Measurements from ENCODE around the gene COPS8. TPM values are rescaled to one million over a fixed set of nuclear protein-coding genes. Genes with fewer than 3 reads are reported as not detected.

COPS8 gene
- total RNA-seq, 1 experiment from 2014 or later = 64.7 TPM

DNA sequence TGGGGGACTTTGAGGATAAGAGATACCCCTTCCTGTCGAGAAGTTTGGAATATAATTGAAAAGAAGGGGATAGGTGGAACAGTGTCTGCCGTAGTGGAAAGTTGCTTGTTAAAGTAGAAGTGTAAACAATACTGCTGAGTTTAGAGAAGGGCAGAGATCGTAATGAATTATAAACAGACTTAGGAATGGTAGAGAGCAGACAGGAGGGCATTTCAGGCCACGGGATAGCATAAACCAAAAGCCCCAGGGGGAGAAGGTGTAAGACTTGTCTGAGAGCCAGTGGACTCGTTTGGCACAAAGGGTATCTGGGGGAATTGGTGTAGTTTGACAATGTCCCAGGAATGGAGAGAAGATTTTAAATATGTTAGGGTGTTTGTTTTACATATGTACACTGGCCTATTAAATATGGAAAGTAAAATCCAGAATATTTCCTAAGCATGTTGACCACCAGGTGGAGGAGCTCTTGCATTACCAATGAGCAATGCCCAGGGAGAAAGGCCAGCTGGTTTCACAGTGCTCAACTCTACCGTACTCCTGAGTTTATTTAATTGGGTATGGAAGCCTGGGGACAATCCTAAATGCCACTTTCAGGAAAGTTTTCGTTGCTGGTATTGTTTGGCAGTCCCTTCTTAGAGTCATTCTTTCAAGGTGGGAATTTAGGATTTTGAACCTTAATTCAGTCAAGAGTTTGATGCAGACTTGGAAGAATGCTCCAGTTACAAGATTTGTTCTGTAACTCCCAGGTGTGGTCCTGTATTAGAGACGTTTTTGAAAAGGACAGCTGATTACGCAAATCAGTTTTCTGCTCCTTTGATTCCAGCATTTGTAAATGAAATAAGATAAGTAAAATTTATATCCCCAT is 7.5 kb downstream of the COPS8 start:
- Histone ChIP-seq H3F3A (ENCODE audit: insufficient read depth, low read depth) (0 out of 2 replicates have a peak, but pooled peaks cover 8% of the 10 kb centered on the region), H3K4me2 (no peak overlapping the region), H3K27me3 (ENCODE audit: insufficient read depth, low read depth) (no peaks in the 10 kb centered on the region), H3K9me2 (ENCODE audit: insufficient read depth) (no peaks in the 10 kb centered on the region), H3K4me3 (no peak overlapping the region), H3K4me1 (replicated peaks; ENCODE audit: insufficient read depth) (no peaks in the 10 kb centered on the region), H3K79me2 (ENCODE audit: low read depth) (peaks cover 26% of the 10 kb centered on the region; the same call in 1 of the 2 replicates), H3K27ac (no peak overlapping the region), H3K9me3 (ENCODE audit: insufficient read depth, low read depth) (no peaks in the 10 kb centered on the region), H4K20me1 (ENCODE audit: insufficient read depth) (peaks cover 15% of the 10 kb centered on the region), H3K36me3 (ENCODE audit: low read depth) (peaks cover 57% of the 10 kb centered on the region), H2AFZ (no peak overlapping the region)
- peak in 1 of 2 experiments; percentile 34 for DNase-seq
- BruUV-seq (replicated peaks) = no TSS peak
- ChIA-PET CTCF (no interaction called here), POLR2A (ENCODE audit: unreplicated experiment) (no interaction called here)
- intact Hi-C loops (cut with micrococcal nuclease; ENCODE audit: unreplicated experiment) = loop anchor here (1.0 kb wide), 1 partner anchor 479 kb away; no protein-coding TSS in a partner anchor
- no peak for TF ChIP-seq EZH2 (IDR thresholded peaks at IDR 0.05; ENCODE audit: low read depth)
- TF ChIP-seq, protein P1, sequence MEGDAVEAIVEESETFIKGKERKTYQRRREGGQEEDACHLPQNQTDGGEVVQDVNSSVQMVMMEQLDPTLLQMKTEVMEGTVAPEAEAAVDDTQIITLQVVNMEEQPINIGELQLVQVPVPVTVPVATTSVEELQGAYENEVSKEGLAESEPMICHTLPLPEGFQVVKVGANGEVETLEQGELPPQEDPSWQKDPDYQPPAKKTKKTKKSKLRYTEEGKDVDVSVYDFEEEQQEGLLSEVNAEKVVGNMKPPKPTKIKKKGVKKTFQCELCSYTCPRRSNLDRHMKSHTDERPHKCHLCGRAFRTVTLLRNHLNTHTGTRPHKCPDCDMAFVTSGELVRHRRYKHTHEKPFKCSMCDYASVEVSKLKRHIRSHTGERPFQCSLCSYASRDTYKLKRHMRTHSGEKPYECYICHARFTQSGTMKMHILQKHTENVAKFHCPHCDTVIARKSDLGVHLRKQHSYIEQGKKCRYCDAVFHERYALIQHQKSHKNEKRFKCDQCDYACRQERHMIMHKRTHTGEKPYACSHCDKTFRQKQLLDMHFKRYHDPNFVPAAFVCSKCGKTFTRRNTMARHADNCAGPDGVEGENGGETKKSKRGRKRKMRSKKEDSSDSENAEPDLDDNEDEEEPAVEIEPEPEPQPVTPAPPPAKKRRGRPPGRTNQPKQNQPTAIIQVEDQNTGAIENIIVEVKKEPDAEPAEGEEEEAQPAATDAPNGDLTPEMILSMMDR (conservative IDR thresholded peaks at IDR 0.05) = peak; percentile 62

GRCh38 chr2:237096201-237096600 is 10.5 kb downstream of the COPS8 start:
- BruUV-seq (replicated peaks) = no TSS peak
- Histone ChIP-seq H3K4me1 (replicated peaks; ENCODE audit: insufficient read depth) (no peaks in the 10 kb centered on the region), H3F3A (ENCODE audit: insufficient read depth, low read depth) (0 out of 2 replicates have a peak, but pooled peaks cover 8% of the 10 kb centered on the region), H3K9me2 (ENCODE audit: insufficient read depth) (no peaks in the 10 kb centered on the region), H3K36me3 (ENCODE audit: low read depth) (peaks cover 66% of the 10 kb centered on the region), H4K20me1 (ENCODE audit: insufficient read depth) (peaks cover 15% of the 10 kb centered on the region), H3K9me3 (ENCODE audit: insufficient read depth, low read depth) (no peaks in the 10 kb centered on the region), H3K79me2 (ENCODE audit: low read depth) (peaks cover 4% of the 10 kb centered on the region; the same call in 1 of the 2 replicates), H3K4me3 (no peak overlapping the region), H3K27ac (no peak overlapping the region), H3K4me2 (no peak overlapping the region), H3K27me3 (ENCODE audit: insufficient read depth, low read depth) (no peaks in the 10 kb centered on the region), H2AFZ (no peak overlapping the region)
- DNase-seq = no peak
- TF ChIP-seq EZH2 (IDR thresholded peaks at IDR 0.05; ENCODE audit: low read depth) = no peak
- TF ChIP-seq, protein P1 (conservative IDR thresholded peaks at IDR 0.05) = no peak
- ChIA-PET POLR2A (ENCODE audit: unreplicated experiment) (interaction anchor here (0.7 kb wide), 1 partner anchor 518 kb away, joined by 5 read pairs; no protein-coding TSS in a partner anchor), CTCF (no interaction called here)
- intact Hi-C loops (cut with micrococcal nuclease; ENCODE audit: unreplicated experiment) = no loop called here

DNA sequence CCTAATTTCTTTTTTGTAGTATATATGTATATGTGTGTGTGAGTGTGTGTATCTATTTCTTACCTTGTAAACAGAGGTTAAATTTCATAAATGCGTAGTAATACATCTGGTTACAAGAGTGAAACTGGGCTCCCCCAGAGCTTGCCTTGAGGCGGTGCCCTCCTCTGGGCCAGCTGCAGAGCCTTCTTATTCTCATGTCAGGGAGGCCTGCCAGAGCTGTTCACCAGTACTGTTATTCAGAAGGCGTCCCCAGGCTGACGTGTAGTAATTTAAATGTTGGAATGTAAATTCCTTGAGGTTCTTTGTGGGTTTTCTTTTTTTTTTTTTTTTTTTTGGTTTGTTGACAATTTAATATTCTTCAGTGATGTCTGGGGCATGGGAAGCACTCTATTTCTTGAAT is 11.2 kb downstream of the COPS8 start:
- BruUV-seq (replicated peaks) = no TSS peak
- no peak for TF ChIP-seq EZH2 (IDR thresholded peaks at IDR 0.05; ENCODE audit: low read depth)
- ChIA-PET POLR2A (ENCODE audit: unreplicated experiment) (interaction anchor here (0.7 kb wide), 1 partner anchor 519 kb away, joined by 5 read pairs; no protein-coding TSS in a partner anchor), CTCF (interaction anchor here (0.7 kb wide), 1 partner anchor 12 kb away, joined by 9 read pairs; no protein-coding TSS in a partner anchor)
- intact Hi-C loops (cut with micrococcal nuclease; ENCODE audit: unreplicated experiment) = no loop called here
- H4K20me1 ChIP-seq (ENCODE audit: insufficient read depth) = peaks cover 12% of the 10 kb centered on the region
- DNase-seq = no peak
- no peak overlapping the region for H2AFZ ChIP-seq
- no peaks in the 10 kb centered on the region for H3K27me3 ChIP-seq (ENCODE audit: insufficient read depth, low read depth)
- no peak overlapping the region for H3K4me3 ChIP-seq
- H3K4me2 ChIP-seq = no peak overlapping the region
- no peaks in the 10 kb centered on the region for H3K4me1 ChIP-seq (replicated peaks; ENCODE audit: insufficient read depth)
- 0 out of 2 replicates have a peak, but pooled peaks cover 8% of the 10 kb centered on the region for H3F3A ChIP-seq (ENCODE audit: insufficient read depth, low read depth)
- H3K36me3 ChIP-seq (ENCODE audit: low read depth) = peaks cover 62% of the 10 kb centered on the region
- peaks cover 4% of the 10 kb centered on the region; the same call in 1 of the 2 replicates for H3K79me2 ChIP-seq (ENCODE audit: low read depth)
- H3K9me3 ChIP-seq (ENCODE audit: insufficient read depth, low read depth) = no peaks in the 10 kb centered on the region
- no peak overlapping the region for H3K27ac ChIP-seq
- H3K9me2 ChIP-seq (ENCODE audit: insufficient read depth) = no peaks in the 10 kb centered on the region

Data from PC-9 (cell line).